K562 (cell line): ENCODE measurements around the gene FUBP3. TPM values are rescaled to one million over a fixed set of nuclear protein-coding genes. Genes with fewer than 3 reads are reported as not detected.
A peak's percentile ranks its signal among the peaks of the same experiment; 100 is the strongest.

Experiments
- ASH1L ChIP-seq: fragments of 450-650 bp; IDR thresholded peaks from 2 replicates; pipeline ENCODE4 v1.6.1; 2018; ENCODE audit warnings: borderline replicate concordance, mild to moderate bottlenecking, low read depth; ENCODE audit not compliant: partially characterized antibody
- HDAC3 ChIP-seq: fragments of 450-650 bp; IDR thresholded peaks from 2 replicates; pipeline ENCODE4 v1.6.1; 2018; ENCODE audit warnings: borderline replicate concordance, mild to moderate bottlenecking, moderate library complexity; ENCODE audit not compliant: partially characterized antibody
- MAFF ChIP-seq: IDR thresholded peaks from 2 replicates; pipeline ENCODE4 v1.6.1; 2012; ENCODE audit warnings: low read length, improper control_type of control experiment
- MYNN ChIP-seq, 2 experiments: sonication (generic); formaldehyde crosslinking in 1 of 2; IDR thresholded peaks; 2 replicates each; pipeline versions ENCODE4 v1.5.0 to v1.6.1; 2016 to 2020; ENCODE audit warnings: antibody characterized with exemption in 1 of 2, missing genetic modification reagents in 1 of 2
- SPI1 ChIP-seq: IDR thresholded peaks from 2 replicates; pipeline ENCODE4 v1.6.1; 2011; ENCODE audit warnings: low read depth, low read length, control low read depth, borderline replicate concordance
- ZBTB7A ChIP-seq: IDR thresholded peaks from 2 replicates; pipeline ENCODE4 v1.6.1; 2011; ENCODE audit warnings: low read depth, mild to moderate bottlenecking, low read length, moderate library complexity, borderline replicate concordance; ENCODE audit not compliant: control insufficient read depth
- ZC3H8 ChIP-seq: fragments of 450-650 bp; IDR thresholded peaks from 2 replicates; pipeline ENCODE4 v1.6.1; 2017
- ZNF77 ChIP-seq: fragments of 250-450 bp; sonication (Bioruptor Pico); IDR thresholded peaks from 2 replicates; pipeline ENCODE4 v1.5.0; 2020
- polyA plus RNA-seq, 8 experiments: library from polyadenylated mRNA; depleted of rRNA in 4 of 8; stranded (reverse) in 5 of 8; unstranded in 3 of 8; fragments of >200 nt; fragmentation: Nextera tagmentation in 2 of 8; fragmentation: Illumina TruSeq in 1 of 8; extraction: Ambion mirVana in 2 of 8; extraction: Trizol in 1 of 8; gene quantifications; 2 replicates each; pipeline versions ENCODE4 v1.2.1 to v1.2.3, GENCODE V29; 2011 to 2014; ENCODE audit warnings: inconsistent platforms in 1 of 8, missing spikeins in 1 of 8
- total RNA-seq, 7 experiments: library from RNA; depleted of rRNA in 6 of 7; stranded (reverse); fragments of >200 nt in 6 of 7; fragmentation: Illumina TruSeq in 2 of 7; extraction: Trizol in 2 of 7; gene quantifications; 2 replicates each; pipeline versions ENCODE4 v1.2.1 to v1.2.3, GENCODE V29; 2011 to 2021; ENCODE audit warnings: low replicate concordance in 1 of 7
- TF ChIP-seq, protein P1 (sequence below), 2 experiments: fragments of 450-650 bp; formaldehyde crosslinking in 1 of 2; IDR thresholded peaks; 2 replicates each; pipeline versions ENCODE4 v1.4.0 to v1.6.1; 2014 to 2020; ENCODE audit warnings: mild to moderate bottlenecking in 2 of 2, borderline replicate concordance in 1 of 2, low read depth in 1 of 2
- TF ChIP-seq, protein P2 (sequence below), 2 experiments: fragments of 450-650 bp in 1 of 2; IDR thresholded peaks; 2 replicates each; pipeline ENCODE4 v1.6.1; 2011 to 2017; ENCODE audit warnings: low read depth in 2 of 2, antibody characterized with exemption in 1 of 2, borderline replicate concordance in 1 of 2, low read length in 1 of 2, mild to moderate bottlenecking in 1 of 2, mixed read lengths in 1 of 2; ENCODE audit not compliant: control insufficient read depth in 1 of 2
- TF ChIP-seq, protein P3 (sequence below), 2 experiments: IDR thresholded peaks in 1 of 2; conservative IDR thresholded peaks in 1 of 2; 2 replicates each; pipeline ENCODE4 v1.6.1; 2016; ENCODE audit warnings: low read depth in 2 of 2, mild to moderate bottlenecking in 1 of 2, missing compliant biosample characterization in 1 of 2, missing genetic modification characterization in 1 of 2, moderate library complexity in 1 of 2

FUBP3 gene
- total and polyA plus RNA-seq, 9 of the 15 experiments (the other 6 are each of a cell fraction or from before 2014, with no cell fraction given): 3.0 to 64.0 (median 48.1) TPM

DNA sequence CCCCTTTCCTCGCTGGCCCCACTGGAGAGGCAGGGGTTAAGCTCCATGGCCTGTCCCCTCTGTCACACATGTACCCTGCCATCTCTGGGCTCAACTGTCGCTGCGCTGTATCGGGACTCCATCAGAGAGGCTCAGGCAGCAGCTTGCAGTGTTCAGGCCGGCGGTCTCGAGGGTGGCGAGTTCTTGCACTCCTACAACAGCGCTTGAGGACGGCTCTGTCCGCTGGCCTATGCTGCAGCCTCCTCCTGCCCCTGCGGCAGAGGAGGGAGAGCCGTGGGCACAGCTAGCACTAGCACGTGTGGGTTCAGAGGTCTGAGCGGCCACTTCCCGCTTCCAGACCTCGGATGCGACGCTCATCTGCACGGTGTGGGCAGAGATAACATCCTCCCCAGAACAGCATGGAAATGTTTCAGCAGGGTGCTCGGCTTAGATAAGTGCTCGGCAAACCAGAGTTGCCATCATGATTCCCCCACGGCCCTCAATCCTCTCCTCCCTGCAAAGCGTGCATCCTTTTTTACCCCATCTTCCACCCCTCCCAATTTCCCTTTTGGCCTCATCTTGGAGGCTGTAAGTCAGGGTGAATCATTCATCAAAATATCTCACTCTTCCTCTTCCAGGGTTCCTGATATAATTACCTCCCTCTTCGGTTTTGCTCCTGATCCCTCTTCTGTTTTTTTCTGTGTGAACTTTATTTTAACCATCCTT is 41.9 kb upstream of the FUBP3 start (continued):
- TF ChIP-seq, protein P1, sequence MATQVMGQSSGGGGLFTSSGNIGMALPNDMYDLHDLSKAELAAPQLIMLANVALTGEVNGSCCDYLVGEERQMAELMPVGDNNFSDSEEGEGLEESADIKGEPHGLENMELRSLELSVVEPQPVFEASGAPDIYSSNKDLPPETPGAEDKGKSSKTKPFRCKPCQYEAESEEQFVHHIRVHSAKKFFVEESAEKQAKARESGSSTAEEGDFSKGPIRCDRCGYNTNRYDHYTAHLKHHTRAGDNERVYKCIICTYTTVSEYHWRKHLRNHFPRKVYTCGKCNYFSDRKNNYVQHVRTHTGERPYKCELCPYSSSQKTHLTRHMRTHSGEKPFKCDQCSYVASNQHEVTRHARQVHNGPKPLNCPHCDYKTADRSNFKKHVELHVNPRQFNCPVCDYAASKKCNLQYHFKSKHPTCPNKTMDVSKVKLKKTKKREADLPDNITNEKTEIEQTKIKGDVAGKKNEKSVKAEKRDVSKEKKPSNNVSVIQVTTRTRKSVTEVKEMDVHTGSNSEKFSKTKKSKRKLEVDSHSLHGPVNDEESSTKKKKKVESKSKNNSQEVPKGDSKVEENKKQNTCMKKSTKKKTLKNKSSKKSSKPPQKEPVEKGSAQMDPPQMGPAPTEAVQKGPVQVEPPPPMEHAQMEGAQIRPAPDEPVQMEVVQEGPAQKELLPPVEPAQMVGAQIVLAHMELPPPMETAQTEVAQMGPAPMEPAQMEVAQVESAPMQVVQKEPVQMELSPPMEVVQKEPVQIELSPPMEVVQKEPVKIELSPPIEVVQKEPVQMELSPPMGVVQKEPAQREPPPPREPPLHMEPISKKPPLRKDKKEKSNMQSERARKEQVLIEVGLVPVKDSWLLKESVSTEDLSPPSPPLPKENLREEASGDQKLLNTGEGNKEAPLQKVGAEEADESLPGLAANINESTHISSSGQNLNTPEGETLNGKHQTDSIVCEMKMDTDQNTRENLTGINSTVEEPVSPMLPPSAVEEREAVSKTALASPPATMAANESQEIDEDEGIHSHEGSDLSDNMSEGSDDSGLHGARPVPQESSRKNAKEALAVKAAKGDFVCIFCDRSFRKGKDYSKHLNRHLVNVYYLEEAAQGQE (IDR thresholded peaks at IDR 0.05; ENCODE audit: borderline replicate concordance): peak; percentile 12; the same call in 1 of the 2 replicates
- TF ChIP-seq, protein P1 (CRISPR knock-in tag; IDR thresholded peaks at IDR 0.05; ENCODE audit: low read depth): 0 out of 2 replicates have a peak, but pooled peaks have one; percentile 53
- TF ChIP-seq HDAC3: peak; percentile 90
- TF ChIP-seq, protein P2, sequence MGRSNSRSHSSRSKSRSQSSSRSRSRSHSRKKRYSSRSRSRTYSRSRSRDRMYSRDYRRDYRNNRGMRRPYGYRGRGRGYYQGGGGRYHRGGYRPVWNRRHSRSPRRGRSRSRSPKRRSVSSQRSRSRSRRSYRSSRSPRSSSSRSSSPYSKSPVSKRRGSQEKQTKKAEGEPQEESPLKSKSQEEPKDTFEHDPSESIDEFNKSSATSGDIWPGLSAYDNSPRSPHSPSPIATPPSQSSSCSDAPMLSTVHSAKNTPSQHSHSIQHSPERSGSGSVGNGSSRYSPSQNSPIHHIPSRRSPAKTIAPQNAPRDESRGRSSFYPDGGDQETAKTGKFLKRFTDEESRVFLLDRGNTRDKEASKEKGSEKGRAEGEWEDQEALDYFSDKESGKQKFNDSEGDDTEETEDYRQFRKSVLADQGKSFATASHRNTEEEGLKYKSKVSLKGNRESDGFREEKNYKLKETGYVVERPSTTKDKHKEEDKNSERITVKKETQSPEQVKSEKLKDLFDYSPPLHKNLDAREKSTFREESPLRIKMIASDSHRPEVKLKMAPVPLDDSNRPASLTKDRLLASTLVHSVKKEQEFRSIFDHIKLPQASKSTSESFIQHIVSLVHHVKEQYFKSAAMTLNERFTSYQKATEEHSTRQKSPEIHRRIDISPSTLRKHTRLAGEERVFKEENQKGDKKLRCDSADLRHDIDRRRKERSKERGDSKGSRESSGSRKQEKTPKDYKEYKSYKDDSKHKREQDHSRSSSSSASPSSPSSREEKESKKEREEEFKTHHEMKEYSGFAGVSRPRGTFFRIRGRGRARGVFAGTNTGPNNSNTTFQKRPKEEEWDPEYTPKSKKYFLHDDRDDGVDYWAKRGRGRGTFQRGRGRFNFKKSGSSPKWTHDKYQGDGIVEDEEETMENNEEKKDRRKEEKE (IDR thresholded peaks at IDR 0.05; ENCODE audit: borderline replicate concordance in 1 of 2, control insufficient read depth in 1 of 2, low read depth in 2 of 2, low read length in 1 of 2): 0 out of 4 replicates have a peak, but pooled peaks of 1 of the 2 experiments have one; percentile 31
- no peak for TF ChIP-seq ZNF77 (CRISPR knock-in tag)
- peak; percentile 88 for TF ChIP-seq SPI1
- no peak for TF ChIP-seq ZC3H8
- peak; percentile 95 for TF ChIP-seq MYNN (IDR thresholded peaks at IDR 0.05)
- no peak for TF ChIP-seq MYNN (CRISPR knock-in tag; IDR thresholded peaks at IDR 0.05)
- peak; percentile 33 for TF ChIP-seq ASH1L
- TF ChIP-seq, protein P3, sequence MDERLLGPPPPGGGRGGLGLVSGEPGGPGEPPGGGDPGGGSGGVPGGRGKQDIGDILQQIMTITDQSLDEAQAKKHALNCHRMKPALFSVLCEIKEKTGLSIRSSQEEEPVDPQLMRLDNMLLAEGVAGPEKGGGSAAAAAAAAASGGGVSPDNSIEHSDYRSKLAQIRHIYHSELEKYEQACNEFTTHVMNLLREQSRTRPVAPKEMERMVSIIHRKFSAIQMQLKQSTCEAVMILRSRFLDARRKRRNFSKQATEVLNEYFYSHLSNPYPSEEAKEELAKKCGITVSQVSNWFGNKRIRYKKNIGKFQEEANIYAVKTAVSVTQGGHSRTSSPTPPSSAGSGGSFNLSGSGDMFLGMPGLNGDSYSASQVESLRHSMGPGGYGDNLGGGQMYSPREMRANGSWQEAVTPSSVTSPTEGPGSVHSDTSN (CRISPR knock-in tag; IDR thresholded peaks at IDR 0.05; ENCODE audit: low read depth): no peak
- TF ChIP-seq, protein P3 (tag; conservative IDR thresholded peaks at IDR 0.05; ENCODE audit: low read depth): 0 out of 2 replicates have a peak, but pooled peaks have one; percentile 19
- no peak for TF ChIP-seq MAFF
- no peak for TF ChIP-seq ZBTB7A
